ENCODE data around the gene LRBA.

LRBA gene

DNA sequence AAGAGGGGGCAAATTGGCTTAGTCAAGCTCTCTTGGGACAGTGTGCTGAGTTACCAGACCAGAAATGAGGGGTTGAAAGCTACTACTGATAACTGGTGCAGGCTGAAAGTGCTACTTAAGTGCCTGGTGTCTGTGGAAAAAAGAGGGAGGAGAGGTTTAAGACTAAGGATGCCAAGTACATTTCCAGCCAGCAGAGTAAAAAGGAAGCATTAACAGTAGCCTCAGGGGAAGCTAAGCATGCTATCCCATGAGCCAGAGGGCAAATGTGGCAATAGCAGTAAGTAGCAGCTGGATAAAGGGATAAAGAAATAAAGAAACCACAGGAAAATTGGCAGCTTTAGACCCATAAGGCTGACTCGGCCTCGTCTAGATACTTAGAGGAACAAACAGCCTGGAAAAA, 629.5 kb downstream of the LRBA start:
- Histone ChIP-seq H3K36me3 (ENCODE audit: insufficient read depth, low read length) (no peaks in the 10 kb centered on the region), H3K9me2 (ENCODE audit: low read depth, low read length) (no peaks in the 10 kb centered on the region), H3K4me2 (ENCODE audit: low read length) (no peak overlapping the region), H3K4me3 (ENCODE audit: low read depth, low read length, poor library complexity, severe bottlenecking) (no peak overlapping the region), H3K27me3 (ENCODE audit: insufficient read depth, low read length) (no peaks in the 10 kb centered on the region), H4K20me1 (ENCODE audit: insufficient read depth, low read length) (no peaks in the 10 kb centered on the region), H3K4me1 (ENCODE audit: insufficient read depth, low read length, severe bottlenecking) (no peaks in the 10 kb centered on the region), H3K27ac (ENCODE audit: low read depth, low read length, poor library complexity, severe bottlenecking) (no peak overlapping the region), H3K9ac (ENCODE audit: low read length) (no peak overlapping the region), H3K79me2 (ENCODE audit: insufficient read depth, low read length) (no peaks in the 10 kb centered on the region), H2AFZ (ENCODE audit: low read length) (no peak overlapping the region), H3F3A (ENCODE audit: insufficient read depth, low read length) (no peaks in the 10 kb centered on the region; the same call in 1 of the 2 replicates), H3K9me3 (ENCODE audit: low read length) (no peaks in the 10 kb centered on the region)
- TF ChIP-seq, protein P1, sequence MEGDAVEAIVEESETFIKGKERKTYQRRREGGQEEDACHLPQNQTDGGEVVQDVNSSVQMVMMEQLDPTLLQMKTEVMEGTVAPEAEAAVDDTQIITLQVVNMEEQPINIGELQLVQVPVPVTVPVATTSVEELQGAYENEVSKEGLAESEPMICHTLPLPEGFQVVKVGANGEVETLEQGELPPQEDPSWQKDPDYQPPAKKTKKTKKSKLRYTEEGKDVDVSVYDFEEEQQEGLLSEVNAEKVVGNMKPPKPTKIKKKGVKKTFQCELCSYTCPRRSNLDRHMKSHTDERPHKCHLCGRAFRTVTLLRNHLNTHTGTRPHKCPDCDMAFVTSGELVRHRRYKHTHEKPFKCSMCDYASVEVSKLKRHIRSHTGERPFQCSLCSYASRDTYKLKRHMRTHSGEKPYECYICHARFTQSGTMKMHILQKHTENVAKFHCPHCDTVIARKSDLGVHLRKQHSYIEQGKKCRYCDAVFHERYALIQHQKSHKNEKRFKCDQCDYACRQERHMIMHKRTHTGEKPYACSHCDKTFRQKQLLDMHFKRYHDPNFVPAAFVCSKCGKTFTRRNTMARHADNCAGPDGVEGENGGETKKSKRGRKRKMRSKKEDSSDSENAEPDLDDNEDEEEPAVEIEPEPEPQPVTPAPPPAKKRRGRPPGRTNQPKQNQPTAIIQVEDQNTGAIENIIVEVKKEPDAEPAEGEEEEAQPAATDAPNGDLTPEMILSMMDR (IDR thresholded peaks at IDR 0.05; ENCODE audit: low read length): no peak
- TF ChIP-seq EZH2 (IDR thresholded peaks at IDR 0.05; ENCODE audit: borderline replicate concordance, low read length): no peak

- TF ChIP-seq EZH2 (IDR thresholded peaks at IDR 0.05; ENCODE audit: borderline replicate concordance, low read length): no peak
- TF ChIP-seq, protein P1 (IDR thresholded peaks at IDR 0.05; ENCODE audit: low read length): no peak
- H3K36me3 ChIP-seq (ENCODE audit: insufficient read depth, low read length): no peaks in the 10 kb centered on the region
- no peak overlapping the region for H3K9ac ChIP-seq (ENCODE audit: low read length)
- H2AFZ ChIP-seq (ENCODE audit: low read length): no peak overlapping the region
- no peaks in the 10 kb centered on the region for H3K79me2 ChIP-seq (ENCODE audit: insufficient read depth, low read length)
- H3F3A ChIP-seq (ENCODE audit: insufficient read depth, low read length): no peaks in the 10 kb centered on the region; the same call in 1 of the 2 replicates
- H3K4me3 ChIP-seq (ENCODE audit: low read depth, low read length, poor library complexity, severe bottlenecking): no peak overlapping the region
- H3K27ac ChIP-seq (ENCODE audit: low read depth, low read length, poor library complexity, severe bottlenecking): no peak overlapping the region
- H3K4me2 ChIP-seq (ENCODE audit: low read length): no peak overlapping the region
- H3K9me2 ChIP-seq (ENCODE audit: low read depth, low read length): no peaks in the 10 kb centered on the region
- H4K20me1 ChIP-seq (ENCODE audit: insufficient read depth, low read length): no peaks in the 10 kb centered on the region
- H3K27me3 ChIP-seq (ENCODE audit: insufficient read depth, low read length): no peaks in the 10 kb centered on the region
- H3K9me3 ChIP-seq (ENCODE audit: low read length): no peaks in the 10 kb centered on the region
- no peaks in the 10 kb centered on the region for H3K4me1 ChIP-seq (ENCODE audit: insufficient read depth, low read length, severe bottlenecking)
Observed at GRCh38 chr4:150384249-150384648, 630.8 kb downstream of the LRBA start.

DNA sequence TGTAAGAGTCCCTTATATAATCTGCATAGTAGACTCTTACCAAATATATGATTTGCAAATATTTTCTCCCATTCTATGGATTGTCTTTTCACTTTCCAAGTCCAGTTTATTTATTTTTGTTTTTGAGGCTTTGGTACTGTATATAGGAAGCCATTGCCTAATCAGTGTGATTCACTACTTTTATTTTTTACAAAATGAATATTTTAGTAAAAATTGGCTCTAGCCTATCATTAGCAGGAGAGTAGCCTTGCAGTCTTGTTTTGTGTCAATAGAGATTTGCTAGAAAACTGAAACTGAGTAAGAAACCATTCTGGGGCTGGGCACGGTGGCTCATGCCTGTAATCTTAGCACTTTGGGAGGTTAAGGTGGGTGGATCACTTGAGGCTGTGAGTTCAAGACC, 633.1 kb downstream of the LRBA start:
- H3K27ac ChIP-seq (ENCODE audit: low read depth, low read length, poor library complexity, severe bottlenecking): no peak overlapping the region
- H3F3A ChIP-seq (ENCODE audit: insufficient read depth, low read length): no peaks in the 10 kb centered on the region
- no peaks in the 10 kb centered on the region for H3K4me1 ChIP-seq (ENCODE audit: insufficient read depth, low read length, severe bottlenecking)
- no peak overlapping the region for H3K4me3 ChIP-seq (ENCODE audit: low read depth, low read length, poor library complexity, severe bottlenecking)
- no peaks in the 10 kb centered on the region for H3K36me3 ChIP-seq (ENCODE audit: insufficient read depth, low read length)
- H3K9me2 ChIP-seq (ENCODE audit: low read depth, low read length): no peaks in the 10 kb centered on the region
- no peak overlapping the region for H3K4me2 ChIP-seq (ENCODE audit: low read length)
- no peak overlapping the region for H3K9ac ChIP-seq (ENCODE audit: low read length)
- no peak overlapping the region for H2AFZ ChIP-seq (ENCODE audit: low read length)
- no peaks in the 10 kb centered on the region for H3K9me3 ChIP-seq (ENCODE audit: low read length)
- H3K79me2 ChIP-seq (ENCODE audit: insufficient read depth, low read length): no peaks in the 10 kb centered on the region
- no peaks in the 10 kb centered on the region for H3K27me3 ChIP-seq (ENCODE audit: insufficient read depth, low read length)
- no peaks in the 10 kb centered on the region for H4K20me1 ChIP-seq (ENCODE audit: insufficient read depth, low read length)
- TF ChIP-seq, protein P1 (IDR thresholded peaks at IDR 0.05; ENCODE audit: low read length): no peak
- no peak for TF ChIP-seq EZH2 (IDR thresholded peaks at IDR 0.05; ENCODE audit: borderline replicate concordance, low read length)

All from OCI-LY1 (cell line).